ENCODE results near the gene PLG.
"Not testable (repeated sequence)": the region's sequence is repeated elsewhere in the genome, so short reads cannot be mapped to it uniquely, and the experiment has no call there.

The PLG gene

GRCh38 chr6:160766989-160767646, 65.1 kb downstream of the PLG start:
- no peaks in the 10 kb centered on the region for H3K27me3 ChIP-seq (replicated peaks; ENCODE audit: control insufficient read depth, insufficient read depth, low read length)
- DNase-seq (ENCODE audit: extremely low read depth, insufficient read length) = peak; percentile 83
- H3K4me3 ChIP-seq (replicated peaks; ENCODE audit: low read depth, low read length) = peak overlapping the region; percentile 67
- H3K36me3 ChIP-seq (ENCODE audit: control insufficient read depth, insufficient read depth, low read length) = no peaks in the 10 kb centered on the region
- TF ChIP-seq CTCF (IDR thresholded peaks at IDR 0.05; ENCODE audit: insufficient read depth, low read length, poor library complexity, severe bottlenecking) = peak; percentile 96

GRCh38 chr6:160767647-160768019, 65.6 kb downstream of the PLG start:
- DNase-seq (ENCODE audit: extremely low read depth, insufficient read length) = no peak
- Histone ChIP-seq H3K36me3 (ENCODE audit: control insufficient read depth, insufficient read depth, low read length) (no peaks in the 10 kb centered on the region), H3K27me3 (replicated peaks; ENCODE audit: control insufficient read depth, insufficient read depth, low read length) (no peaks in the 10 kb centered on the region), H3K4me3 (replicated peaks; ENCODE audit: low read depth, low read length) (no peak overlapping the region; the same call in 1 of the 2 replicates)
- TF ChIP-seq CTCF (IDR thresholded peaks at IDR 0.05; ENCODE audit: insufficient read depth, low read length, poor library complexity, severe bottlenecking) = no peak

GRCh38 chr6:160768101-160768500, 66.1 kb downstream of the PLG start:
- no peaks in the 10 kb centered on the region for H3K36me3 ChIP-seq (ENCODE audit: control insufficient read depth, insufficient read depth, low read length)
- no peak for TF ChIP-seq CTCF (IDR thresholded peaks at IDR 0.05; ENCODE audit: insufficient read depth, low read length, poor library complexity, severe bottlenecking)
- H3K4me3 ChIP-seq (replicated peaks; ENCODE audit: low read depth, low read length) = no peak overlapping the region
- DNase-seq (ENCODE audit: extremely low read depth, insufficient read length) = no peak
- H3K27me3 ChIP-seq (replicated peaks; ENCODE audit: control insufficient read depth, insufficient read depth, low read length) = no peaks in the 10 kb centered on the region

GRCh38 chr6:160774399-160774798, 72.4 kb downstream of the PLG start:
- TF ChIP-seq CTCF (IDR thresholded peaks at IDR 0.05; ENCODE audit: insufficient read depth, low read length, poor library complexity, severe bottlenecking) = no peak
- H3K27me3 ChIP-seq (replicated peaks; ENCODE audit: control insufficient read depth, insufficient read depth, low read length) = no peaks in the 10 kb centered on the region
- no peak overlapping the region for H3K4me3 ChIP-seq (replicated peaks; ENCODE audit: low read depth, low read length)
- H3K36me3 ChIP-seq (ENCODE audit: control insufficient read depth, insufficient read depth, low read length) = no peaks in the 10 kb centered on the region
- no peak for DNase-seq (ENCODE audit: extremely low read depth, insufficient read length)

GRCh38 chr6:160775792-160776580, 73.9 kb downstream of the PLG start:
- Histone ChIP-seq H3K4me3 (replicated peaks; ENCODE audit: low read depth, low read length) (no peak overlapping the region; the same call in 1 of the 2 replicates), H3K27me3 (replicated peaks; ENCODE audit: control insufficient read depth, insufficient read depth, low read length) (no peaks in the 10 kb centered on the region), H3K36me3 (ENCODE audit: control insufficient read depth, insufficient read depth, low read length) (no peaks in the 10 kb centered on the region)
- no peak for TF ChIP-seq CTCF (IDR thresholded peaks at IDR 0.05; ENCODE audit: insufficient read depth, low read length, poor library complexity, severe bottlenecking)
- DNase-seq (ENCODE audit: extremely low read depth, insufficient read length) = no peak

GRCh38 chr6:160779095-160779494, 77.1 kb downstream of the PLG start:
- DNase-seq (ENCODE audit: extremely low read depth, insufficient read length); H3K36me3 ChIP-seq (ENCODE audit: control insufficient read depth, insufficient read depth, low read length); H3K4me3 ChIP-seq (replicated peaks; ENCODE audit: low read depth, low read length); H3K27me3 ChIP-seq (replicated peaks; ENCODE audit: control insufficient read depth, insufficient read depth, low read length): not testable (repeated sequence)

- H3K4me3 ChIP-seq (replicated peaks; ENCODE audit: low read depth, low read length); H3K27me3 ChIP-seq (replicated peaks; ENCODE audit: control insufficient read depth, insufficient read depth, low read length); H3K36me3 ChIP-seq (ENCODE audit: control insufficient read depth, insufficient read depth, low read length); DNase-seq (ENCODE audit: extremely low read depth, insufficient read length): not testable (repeated sequence)
These were observed 78.6 kb downstream of the PLG start for GRCh38 chr6:160780656-160781055.

All from GM06990 (cell line).